Iris pigment epithelial cell (primary cell): Measurements from ENCODE around the gene TMPRSS15.
"Not testable (repeated sequence)": the region's sequence is repeated elsewhere in the genome, so short reads cannot be mapped to it uniquely, and the experiment has no call there.

Experiments used
- DNase-seq: peaks from one replicate; pipeline ENCODE4 v3.0.0-alpha.2; 2011; ENCODE audit warnings: low read depth

Gene TMPRSS15

DNA sequence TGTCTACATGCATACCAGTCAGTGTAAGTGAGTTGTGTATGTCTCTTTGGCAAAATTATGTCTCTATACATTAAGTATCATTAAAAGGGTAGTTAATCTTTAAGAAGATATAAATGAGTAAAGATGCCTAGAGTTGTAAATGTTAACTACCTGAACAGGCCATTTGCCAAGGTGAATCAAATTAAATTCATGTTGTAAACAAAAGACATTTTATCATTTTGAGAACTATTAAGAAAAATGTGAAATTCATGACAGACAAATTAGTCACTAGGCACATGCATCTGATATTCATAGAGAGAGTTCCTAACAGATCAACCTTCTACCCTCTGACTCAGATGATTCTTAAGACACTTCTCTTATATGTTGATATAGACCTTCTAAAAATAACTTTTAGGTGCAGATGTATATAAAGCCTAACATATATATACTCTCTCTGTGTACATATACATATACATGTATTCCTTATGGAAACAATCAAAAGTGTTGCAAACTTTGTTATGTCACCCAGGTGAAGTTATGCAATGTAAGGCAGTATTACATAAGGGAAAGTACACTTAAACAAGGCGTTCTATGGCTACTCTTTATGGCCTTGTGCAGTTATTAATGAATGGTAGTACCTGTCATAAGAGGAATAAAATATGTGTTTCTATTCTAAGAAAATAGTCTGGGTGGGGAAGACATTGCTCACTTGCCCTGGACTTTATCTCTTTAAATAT, at the start of gene TMPRSS15:
Gene TMPRSS15, minus strand, starts transcription at position 51 of the 716 bp plus-strand sequence. CDS start 163 bp downstream, outside the sequence.
- no peak for DNase-seq

DNA sequence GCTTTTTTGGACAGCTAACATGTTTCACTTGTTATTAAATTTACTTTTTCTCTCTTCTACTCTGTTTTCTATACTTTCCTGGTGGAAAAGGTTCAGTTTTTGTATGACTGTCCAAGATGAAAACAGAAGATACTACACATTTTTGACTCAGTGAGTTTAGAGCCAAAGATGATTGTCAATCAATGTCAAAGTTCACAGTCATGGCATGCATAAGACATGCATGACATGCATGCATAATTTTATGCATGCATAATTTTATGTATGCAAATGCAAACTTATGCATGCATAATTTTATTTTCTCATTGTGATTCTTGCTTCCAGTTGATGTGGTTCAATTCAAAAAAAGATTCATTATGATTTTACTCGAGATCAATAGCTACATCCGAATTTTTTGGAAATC, 48.1 kb upstream of the TMPRSS15 start:
- no peak for DNase-seq

DNA sequence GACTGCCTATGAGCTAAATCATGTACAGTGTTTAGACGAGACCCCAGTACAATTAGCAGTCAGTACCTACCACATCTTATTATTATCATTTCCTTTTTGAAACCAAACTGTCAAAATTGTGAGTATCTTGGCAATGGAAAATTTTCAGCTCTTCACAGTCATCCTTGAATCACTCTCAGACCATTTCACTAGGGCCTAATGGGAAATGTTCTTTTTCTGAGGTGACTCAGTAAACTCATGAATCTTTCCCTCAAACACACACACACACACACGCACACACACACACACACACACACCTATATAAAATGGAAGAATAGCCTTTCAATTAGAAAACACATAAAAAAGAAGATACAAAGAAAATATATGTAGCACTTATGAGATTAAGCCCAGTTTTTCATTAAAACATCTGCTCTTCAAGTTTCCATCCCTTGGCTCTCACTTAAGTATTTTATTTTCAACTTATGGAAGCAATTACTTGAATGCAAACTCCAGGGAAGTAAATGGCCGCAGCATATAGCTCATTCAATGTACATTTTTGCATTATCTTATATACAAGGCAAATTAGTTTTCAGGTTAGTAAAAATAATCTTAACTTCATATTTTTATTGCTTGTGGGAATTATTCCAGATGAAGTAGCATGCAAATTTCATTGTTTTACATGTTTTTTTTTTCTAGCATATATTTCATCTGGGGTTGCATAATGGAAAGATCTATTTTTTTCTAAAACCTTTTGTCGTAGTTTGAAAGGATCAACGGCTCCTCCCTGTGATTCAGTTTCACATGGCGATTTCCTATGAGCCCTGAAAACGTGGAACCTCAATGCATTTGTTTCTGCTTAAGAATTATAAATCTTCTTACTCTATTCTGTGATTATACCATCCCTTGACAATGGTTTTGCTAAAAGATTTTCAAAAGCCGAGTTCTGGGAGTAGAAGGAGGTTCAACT, 46.3 kb upstream of the TMPRSS15 start:
- no peak for DNase-seq

DNA sequence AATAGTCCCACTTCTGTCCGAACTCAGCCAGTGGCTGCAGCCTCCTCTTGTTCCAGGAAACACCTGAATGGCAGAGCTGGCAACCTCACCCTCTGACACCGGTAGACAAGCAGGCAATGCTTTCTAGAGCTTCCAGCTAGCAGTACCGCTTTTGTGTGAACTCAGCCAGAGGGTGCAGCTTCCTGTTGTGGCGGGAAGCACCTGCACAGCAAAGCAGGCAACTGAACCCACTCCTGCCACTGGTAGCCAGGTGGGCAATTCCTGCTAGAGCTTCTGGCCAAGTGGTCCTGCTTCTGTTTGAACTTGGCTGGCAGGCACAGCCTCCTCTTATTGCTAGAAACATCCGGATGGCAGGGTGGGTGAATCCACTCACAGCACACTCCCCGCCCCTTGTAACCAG, 40.1 kb upstream of the TMPRSS15 start:
- DNase-seq = no peak

DNA sequence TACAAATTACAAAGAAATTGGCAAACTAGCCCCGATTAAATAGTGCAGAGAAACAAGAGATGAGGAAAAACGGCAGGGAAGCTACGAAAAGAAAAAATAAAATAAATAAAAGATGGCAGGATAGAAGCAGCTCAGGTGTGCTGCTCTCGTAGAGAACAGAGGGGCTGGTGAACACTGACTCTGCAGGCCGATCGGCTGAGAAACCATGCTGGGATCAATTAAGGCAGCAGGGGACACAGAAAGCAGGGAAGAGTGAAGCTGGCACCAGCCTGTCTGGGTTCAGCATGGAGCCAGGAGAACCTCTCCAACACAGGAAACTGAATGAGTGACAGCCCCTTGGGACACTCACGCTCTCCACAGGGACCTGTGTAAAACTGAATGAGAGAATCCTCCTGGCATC, 39.5 kb upstream of the TMPRSS15 start:
- DNase-seq = no peak

DNA sequence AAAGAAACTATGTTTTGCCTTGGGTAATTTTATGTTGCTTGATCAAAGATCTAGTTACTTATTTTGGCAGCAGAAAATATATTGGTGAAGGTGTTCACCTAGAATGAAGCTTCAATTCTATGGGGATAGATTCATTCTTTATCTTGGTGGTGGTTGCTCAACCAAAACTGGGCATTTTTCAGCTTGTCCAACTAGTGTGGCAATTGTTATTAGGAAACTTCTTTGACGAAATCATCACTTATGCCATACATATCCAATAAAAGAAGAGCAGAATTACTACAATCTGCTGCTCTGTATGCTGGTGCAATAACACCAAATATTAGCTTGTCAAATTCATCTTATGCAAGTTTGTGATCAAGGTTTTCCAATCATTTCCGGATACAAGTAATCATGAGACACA, 26.8 kb upstream of the TMPRSS15 start:
- no peak for DNase-seq

DNA sequence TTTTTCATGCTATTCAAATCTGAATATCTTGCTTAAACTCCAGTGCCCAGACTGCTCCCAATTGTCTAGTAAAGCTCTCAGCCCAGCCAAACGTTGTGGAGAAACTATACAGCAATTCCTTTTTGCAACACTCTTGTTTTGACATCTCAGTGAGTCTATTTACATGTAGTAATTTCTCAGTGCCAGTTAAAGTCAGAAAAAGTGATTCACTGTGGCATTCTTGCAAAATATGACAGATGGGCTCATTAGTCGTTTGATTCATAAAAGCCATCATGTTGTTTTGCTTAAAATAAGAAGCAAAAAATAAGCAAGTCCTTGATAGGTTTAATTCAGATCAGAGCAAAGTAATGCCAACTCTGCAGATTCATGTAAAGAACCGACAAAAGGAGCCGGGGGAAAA, 20.7 kb upstream of the TMPRSS15 start:
- DNase-seq = no peak

DNA sequence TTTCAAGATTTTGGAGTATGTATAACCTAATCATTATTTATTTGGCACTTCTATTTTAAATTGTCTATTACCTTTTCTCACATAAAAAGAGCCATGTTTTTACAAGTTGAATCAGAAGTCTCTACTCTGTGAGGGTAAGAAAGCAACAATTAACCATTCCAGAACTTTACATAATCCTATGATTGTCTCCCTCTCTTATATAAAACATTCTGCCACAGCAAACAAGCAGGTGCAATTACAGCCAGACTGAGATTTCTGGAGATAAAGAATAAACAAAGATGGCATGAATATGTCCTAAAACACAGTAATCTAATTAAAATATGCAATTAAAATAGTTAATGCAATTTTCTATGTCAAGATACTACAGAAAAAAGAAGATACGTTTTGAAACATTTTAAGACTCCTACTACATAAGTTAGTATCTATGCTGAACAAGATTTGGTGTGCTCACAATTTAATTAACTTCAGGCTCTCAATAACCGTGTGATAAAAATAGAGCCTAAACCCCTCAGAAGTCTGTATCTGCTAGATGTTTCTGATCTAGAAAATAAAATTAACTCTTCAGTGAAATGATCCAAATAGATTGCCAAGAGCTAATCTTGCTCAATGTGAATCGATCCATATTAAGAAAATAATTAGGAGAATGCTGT, 13.7 kb upstream of the TMPRSS15 start:
- no peak for DNase-seq

DNA sequence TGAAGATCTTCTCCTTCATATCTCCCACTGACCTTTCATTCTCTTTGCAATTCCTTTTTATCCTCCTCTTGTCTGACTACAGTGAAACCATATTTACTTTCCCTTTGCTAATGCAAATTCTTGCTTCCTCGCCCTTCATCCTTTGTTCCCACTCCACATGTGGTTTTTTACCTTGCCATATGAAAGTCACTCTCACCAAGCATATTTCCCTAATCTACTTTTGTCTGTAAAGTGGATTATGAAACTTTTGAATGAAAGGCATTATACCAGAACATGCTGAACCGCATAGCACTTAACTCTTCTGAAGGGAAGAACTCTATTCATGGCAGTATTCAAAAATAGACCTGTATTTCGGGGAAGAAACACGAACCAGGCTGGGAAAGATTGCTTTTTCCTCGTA, 8.0 kb upstream of the TMPRSS15 start:
- no peak for DNase-seq

DNA sequence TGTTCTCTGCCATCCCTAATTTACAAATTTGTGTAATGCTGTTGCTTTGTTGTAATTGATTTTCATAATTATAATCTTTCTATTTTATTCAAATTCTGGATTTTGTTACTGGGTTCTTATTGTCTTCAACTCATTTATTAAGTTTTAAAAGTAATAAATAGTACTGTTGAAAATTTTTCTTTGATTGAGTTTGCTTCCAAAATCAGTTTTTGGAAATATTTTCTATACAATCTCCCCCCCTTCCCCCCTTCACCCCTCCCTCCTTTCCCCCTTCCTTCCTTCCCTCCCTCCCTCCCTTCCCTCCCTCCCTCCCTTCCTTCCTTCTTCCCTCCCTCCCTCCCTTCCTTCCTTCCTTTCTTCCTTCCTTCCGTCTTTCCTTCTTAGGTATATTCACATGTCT, 6.0 kb upstream of the TMPRSS15 start:
- no peak for DNase-seq

DNA sequence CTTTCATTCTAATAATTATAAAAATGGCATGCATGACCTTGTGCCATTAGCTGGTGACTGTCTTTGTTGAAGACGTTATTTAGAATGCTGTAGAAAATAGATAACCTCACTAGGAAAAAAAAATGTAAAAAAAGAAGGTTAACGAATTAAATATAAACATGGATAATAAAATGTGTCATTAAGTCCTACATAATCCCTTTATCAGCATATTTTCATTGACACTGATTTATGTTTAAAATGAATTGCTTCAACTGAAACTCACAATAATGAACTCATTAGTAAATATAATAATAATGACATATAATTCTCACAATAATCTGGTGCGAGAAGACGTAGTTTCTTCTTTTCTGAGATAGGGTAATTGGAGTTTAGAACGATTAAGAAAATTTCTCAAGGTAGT, 4.7 kb downstream of the TMPRSS15 start:
- no peak for DNase-seq

DNA sequence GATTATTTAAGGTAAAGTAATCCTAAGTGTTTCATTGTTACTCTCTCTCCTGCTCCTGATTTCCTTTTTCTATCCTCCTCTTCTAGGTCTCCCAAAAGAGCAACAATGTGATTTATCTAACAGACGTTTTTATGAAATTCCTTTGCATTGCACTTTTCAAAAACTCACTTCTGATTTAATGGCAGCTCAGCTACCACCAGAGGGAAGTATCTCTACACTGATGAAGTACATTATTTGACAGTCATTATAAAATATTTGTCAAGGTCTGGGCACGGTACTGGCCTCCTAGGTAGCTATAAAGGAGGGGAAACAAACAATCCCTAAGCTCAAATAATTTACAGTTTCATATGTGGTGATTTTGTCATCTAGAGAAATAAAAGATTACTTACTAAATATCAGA, 15.6 kb downstream of the TMPRSS15 start:
- DNase-seq = no peak

DNA sequence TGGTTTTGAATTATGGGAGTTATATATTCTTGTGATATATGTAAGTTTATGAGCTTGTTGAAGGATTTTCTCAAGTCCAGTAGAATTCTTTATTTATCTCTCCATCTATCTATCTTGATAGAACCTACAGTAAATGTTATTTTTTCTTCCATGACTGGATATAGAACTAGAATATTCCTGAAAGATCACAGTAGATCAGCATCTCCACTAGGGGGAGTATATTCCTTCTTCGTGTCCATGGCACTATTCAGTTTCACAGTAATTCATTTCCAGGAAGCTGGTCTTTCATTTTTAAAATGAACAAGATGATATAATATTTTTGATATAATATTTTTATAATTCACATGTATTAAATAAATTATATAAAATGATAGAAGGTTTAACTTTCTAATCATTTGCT, 18.8 kb downstream of the TMPRSS15 start:
- peak; percentile 1 for DNase-seq

DNA sequence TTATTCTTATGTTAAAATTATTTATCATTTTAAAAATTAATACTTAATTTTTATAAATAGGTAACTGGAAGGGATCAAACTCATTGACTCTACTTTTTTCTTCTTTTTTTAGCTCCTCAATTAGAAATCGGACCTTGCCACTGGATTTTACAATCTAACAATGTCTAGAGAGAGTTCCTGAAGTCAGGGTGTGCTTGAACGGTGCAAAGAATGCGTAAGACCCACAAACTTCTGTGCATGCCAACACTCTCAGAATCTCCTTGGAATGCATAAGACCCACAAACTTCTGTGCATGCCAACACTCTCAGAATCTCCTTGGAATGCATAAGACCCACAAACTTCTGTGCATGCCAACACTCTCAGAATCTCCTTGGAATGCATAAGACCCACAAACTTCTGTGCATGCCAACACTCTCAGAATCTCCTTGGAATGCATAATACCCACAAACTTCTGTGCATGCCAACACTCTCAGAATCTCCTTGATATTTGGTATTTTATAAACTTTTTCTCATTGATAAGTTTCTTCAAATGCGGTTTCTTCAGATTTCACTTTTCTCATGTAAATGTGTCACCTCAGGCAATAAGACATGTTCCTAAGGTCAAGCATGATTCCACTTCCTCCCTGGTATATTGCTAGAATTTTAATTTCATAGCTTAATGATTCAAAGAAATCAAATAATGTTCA, 20.5 kb downstream of the TMPRSS15 start:
- DNase-seq = not testable (repeated sequence)

DNA sequence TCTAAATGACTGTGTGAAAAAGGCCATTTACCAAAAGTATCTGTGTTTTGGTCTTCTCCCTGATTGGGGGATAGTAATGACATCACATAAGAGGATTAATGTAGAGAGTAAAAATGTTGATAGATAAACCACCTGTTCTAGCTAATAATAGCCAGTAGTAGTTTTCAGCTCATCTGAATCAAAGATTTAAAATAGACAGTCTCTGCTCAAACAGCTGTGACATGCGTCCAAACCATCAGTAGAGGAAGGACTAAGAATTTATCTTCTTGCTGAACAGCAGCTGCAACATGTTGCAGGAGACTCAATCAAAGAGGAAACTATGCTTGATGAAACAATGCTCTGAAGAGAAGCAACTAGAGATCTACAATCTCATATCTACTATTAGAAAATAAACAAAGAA, 21.4 kb downstream of the TMPRSS15 start:
- no peak for DNase-seq

DNA sequence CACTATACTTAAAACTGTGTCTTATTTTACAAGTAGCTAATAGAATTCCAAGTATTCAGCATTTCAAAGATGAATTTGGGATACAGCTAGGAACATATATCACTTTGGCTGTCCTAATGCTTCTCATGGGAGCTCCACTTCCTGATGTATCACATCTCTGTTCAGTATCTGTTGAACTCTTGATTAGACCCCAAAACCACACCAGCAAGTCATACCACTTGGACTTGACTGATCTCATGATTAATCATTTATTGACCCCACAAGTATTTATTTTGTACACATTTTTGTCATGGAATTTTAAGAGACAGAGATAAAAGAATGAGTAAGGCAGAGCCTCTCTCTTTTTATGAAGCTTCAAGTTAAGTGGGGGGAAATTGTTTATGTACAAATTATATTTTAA, 30.0 kb downstream of the TMPRSS15 start:
- DNase-seq = no peak

DNA sequence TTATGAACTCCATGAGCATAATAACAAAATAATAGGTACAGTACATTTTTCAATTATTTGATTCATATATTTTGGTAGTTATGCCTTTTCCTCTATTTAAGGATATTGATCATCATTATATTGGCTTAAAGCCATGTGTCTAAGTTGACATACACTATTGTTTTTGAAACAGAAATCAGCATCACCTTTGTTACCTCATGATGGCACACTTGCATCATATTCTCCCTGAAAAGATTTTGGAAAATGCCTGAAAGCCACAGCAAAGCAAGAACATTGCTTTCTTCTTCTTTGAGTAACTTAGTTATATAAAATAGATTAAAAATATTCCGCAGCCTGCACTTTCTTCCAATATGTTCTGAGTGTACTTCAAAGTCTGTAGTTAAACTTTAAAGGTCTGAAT, 33.3 kb downstream of the TMPRSS15 start:
- DNase-seq = no peak

DNA sequence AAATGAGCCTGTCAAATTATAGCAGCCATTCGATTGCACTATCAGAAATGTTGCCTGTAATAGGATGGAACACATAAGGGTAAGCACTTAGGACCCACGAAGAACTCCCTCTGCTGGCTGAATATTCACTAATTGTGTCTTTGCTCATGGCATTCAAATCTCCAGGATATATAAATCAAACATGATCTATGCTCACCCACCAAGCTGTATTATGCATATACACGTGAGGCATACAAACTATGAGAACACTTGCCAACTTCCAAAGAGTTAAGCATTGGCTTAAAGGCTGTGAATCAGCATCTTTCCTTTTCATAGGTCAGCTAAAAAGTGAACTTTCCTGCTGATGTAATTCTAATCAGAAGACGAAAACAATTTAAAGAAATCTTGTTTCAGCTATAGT, 34.5 kb downstream of the TMPRSS15 start:
- DNase-seq = peak; percentile 0

DNA sequence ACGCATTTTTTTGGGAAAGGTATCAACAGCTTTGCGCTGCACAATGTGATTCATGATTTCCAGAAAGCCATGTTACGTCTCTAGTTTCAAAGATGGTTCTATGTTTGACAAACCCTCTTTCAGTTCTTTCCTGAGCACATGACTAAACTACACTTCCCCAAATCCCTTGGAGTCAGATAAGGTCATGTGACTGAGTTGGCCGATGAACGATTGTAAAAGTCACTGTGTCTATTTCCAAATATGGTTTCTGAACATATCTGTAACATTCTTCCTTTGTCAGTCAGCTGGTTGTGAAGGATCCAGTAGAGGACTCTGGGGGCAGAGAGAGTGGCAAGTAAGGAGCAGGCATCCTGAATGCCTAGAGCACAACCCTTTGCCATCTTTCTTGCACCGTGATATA, 35.4 kb downstream of the TMPRSS15 start:
- no peak for DNase-seq

DNA sequence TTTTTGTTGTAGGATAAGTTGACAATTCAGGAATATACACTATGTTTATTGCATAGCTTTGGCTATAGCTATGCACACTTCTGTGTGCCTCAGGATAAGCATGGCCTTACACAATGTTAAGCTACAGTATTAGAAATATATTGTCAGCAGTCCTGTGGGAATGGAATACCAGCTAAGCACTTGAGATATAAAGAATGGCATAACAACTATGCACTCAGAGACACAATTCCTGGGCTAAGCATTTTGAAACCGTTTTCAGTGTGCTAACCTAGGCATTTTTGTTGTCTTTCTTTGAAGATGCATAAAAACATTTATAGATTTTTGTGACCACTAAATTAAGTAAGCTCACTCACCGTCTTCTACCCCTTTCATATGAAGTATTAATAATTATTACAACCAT, 46.8 kb downstream of the TMPRSS15 start:
- no peak for DNase-seq

DNA sequence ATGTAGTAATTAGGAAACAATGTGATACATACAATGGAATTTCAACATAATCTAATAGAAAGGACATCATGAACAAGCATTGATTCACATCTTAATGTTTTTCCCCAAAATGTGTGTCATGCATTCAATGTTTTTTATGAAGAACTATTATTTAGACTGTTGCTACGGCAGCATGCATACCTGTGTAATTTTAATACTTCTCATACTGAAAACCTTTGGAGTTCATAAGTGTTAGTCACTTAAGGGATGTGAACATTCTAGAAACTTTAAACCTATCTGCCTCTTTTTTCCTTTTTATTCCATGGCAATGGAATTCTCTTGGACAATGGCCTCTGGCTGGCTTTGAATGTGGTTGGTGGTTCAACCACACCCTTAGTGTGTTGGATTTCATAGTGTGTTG, 48.6 kb downstream of the TMPRSS15 start:
- no peak for DNase-seq

DNA sequence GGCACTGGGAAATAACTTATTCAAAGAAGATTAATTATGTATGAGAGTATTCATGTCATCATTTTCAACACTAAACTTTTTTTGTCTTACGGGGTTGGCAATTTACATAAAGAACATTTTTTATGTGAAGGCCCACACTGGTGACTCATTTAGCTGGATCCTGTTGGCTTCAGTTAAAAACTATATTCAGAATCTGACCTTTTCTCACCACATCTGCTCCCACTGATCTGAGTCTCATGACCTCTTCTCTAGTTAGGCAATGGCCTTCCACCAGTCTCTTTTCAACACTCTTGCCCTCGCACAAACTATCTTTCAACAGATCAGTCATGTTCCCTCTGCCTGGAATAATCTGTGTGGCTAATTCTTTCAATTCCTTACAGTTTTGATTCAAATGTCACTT, 53.4 kb downstream of the TMPRSS15 start:
- peak; percentile 1 for DNase-seq
